Inferior parietal cortex (tissue), 1 donor: ENCODE data around the gene CHST12.

ENCODE experiments used
- DNase-seq: peaks from one replicate; pipeline ENCODE4 v3.0.0-alpha.2; 2016; ENCODE audit errors: extremely low spot score

Gene CHST12

GRCh38 chr7:2497500-2498336 lies 94.3 kb downstream of the CHST12 start:
- no peak for DNase-seq
